ENCODE measurements around the gene KRTAP10-12.

KRTAP10-12 gene

DNA sequence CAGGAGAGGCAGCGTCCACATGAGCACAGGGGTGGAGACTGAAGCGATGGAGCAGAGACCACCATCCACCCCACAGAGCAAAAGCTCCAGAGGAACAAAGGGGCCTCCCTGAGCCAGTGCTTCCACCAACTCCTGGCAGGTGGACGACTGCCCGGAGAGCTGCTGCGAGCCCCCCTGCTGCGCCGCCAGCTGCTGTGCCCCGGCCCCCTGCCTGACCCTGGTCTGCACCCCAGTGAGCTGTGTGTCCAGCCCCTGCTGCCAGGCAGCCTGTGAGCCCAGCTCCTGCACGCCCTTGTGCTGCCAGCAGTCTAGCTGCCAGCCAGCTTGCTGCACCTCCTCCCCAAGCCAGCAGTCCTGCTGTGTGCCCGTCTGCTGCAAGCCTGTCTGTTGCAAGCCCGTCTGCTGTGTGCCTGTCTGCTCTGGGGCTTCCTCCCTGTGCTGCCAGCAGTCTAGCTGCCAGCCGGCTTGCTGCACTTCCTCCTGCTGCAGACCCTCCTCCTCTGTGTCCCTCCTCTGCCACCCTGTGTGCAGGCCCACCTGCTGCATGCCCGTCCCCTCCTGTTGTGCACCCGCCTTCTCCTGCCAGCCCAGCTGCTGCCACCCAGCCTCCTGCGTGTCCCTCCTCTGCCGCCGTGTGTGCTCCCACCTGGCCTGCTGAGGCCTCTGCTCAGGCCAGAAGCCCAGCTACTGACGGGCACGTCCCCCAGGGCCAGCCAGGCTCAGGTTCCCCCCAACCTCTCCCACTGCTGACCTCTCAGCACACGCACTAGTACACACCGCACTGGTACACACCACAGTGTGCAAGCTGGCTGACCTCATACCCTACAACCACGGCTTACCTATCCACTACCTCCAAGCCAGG is 5.4 kb downstream of the KRTAP10-12 start:
- Histone ChIP-seq H3K36me3 (ENCODE audit: control insufficient read depth, insufficient read depth, low read length, severe bottlenecking) (no peaks in the 10 kb centered on the region), H3K9me3 (ENCODE audit: control insufficient read depth, low read length) (no peaks in the 10 kb centered on the region), H3K4me3 (ENCODE audit: low read length) (no peak overlapping the region), H3K9ac (ENCODE audit: low read length) (no peak overlapping the region), H3K27me3 (replicated peaks; ENCODE audit: control insufficient read depth, insufficient read depth, low read length) (peaks cover 64% of the 10 kb centered on the region), H3K4me1 (ENCODE audit: control insufficient read depth, insufficient read depth, low read length) (no peaks in the 10 kb centered on the region)
- DNase-seq (ENCODE audit: low read depth) = no peak

DNA sequence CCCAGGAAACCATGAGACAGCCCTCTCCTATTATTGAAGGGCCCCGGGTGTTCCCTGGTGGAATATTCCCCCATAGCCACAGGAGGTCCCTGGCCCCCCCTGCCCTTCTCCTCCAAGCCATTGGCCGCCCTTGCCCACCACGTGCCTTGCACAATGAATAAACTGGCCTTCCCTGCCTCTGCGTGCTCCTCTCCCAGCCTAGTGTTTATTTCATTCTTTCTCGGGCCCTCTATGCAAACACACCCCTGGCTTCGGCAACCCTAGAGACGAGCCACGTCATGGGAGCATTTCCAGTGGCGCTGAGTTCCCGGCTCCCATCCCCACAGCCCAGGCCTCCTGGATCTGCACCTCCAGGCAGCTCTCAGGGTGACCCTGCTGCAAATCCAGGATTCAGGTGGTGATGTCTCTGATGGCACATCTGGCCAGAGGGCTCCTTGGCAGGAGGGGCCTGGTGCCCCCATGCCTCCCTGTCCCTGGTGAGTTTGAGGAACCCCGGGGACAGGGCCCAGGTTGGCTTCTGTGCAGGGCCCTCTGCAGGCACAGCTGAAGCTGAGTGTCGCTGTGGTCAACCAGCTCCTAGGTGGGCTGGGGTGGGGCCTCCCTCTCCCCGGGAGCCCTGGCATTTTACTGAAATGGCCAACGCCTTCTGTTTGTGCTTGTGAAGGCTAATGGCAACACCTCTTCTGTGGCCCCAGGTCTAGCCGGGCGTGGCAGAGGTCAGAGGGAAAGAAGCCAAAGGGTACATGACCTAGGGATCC is 6.2 kb downstream of the KRTAP10-12 start:
- no peak overlapping the region for H3K4me3 ChIP-seq (ENCODE audit: low read length)
- no peaks in the 10 kb centered on the region for H3K9me3 ChIP-seq (ENCODE audit: control insufficient read depth, low read length)
- H3K9ac ChIP-seq (ENCODE audit: low read length) = no peak overlapping the region
- DNase-seq (ENCODE audit: low read depth) = no peak
- no peaks in the 10 kb centered on the region for H3K36me3 ChIP-seq (ENCODE audit: control insufficient read depth, insufficient read depth, low read length, severe bottlenecking)
- H3K27me3 ChIP-seq (replicated peaks; ENCODE audit: control insufficient read depth, insufficient read depth, low read length) = peaks cover 70% of the 10 kb centered on the region
- H3K4me1 ChIP-seq (ENCODE audit: control insufficient read depth, insufficient read depth, low read length) = no peaks in the 10 kb centered on the region

DNA sequence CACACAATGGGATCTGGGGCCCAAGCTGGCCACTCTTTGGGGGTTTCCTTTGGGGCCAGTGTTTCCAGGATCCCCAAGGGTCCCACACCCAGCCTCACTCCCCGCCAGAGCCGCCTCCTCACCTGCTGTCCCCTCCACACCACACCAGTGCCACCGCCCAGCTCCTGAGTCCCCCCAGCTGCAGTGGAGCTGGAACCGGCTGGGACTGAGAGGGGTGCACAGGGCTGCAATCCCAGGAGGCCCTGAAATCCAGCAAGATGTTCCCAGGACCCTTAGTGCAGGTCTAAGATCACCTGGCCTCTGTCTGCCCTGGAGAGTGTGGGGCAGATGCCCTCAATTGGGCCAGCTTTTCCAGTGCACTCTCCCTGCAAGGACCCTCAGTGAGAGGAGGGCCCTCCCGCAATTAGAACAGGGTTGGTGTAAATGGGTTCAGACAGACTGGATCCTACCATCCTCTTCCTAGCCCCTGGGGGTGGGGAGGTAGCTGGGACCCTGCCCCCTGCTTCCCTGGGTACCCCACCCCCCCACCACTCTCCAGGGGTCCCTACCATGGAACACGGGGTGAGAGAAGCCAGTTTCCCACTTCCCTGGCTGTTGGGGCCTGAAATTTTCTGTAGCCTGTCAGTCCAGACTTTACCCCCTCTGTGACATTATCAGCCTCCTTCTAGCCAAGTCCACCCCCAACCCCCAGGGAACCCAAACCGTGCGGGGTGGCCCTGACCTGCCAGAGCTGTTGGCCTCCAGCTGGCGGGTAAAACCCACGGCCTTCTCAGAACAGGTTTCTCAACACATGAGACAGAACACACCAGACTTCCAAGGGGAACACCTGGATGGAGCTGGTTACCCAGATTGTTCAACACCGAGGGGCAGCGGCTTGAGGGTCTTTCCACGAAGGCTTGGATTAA is 7.0 kb downstream of the KRTAP10-12 start:
- H3K36me3 ChIP-seq (ENCODE audit: control insufficient read depth, insufficient read depth, low read length, severe bottlenecking) = no peaks in the 10 kb centered on the region
- peaks cover 77% of the 10 kb centered on the region for H3K27me3 ChIP-seq (replicated peaks; ENCODE audit: control insufficient read depth, insufficient read depth, low read length)
- DNase-seq (ENCODE audit: low read depth) = no peak

DNA sequence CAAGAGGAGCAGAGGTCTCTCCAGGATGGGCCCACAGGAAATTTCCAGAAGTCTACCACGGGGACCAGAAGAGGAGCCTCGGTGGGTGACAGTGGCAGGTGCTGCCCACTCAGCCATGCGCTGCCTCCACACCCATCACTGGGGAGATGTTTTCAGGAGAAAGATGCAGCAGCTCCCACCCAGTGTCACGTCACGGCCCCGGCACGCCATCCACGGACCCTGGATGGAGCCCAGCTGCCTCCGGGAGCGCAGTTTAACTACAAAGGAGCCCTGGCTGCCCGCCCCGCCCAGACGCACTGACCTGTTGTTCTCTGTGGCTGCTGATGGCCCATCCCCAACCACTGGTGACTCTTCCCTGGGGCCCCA is 7.6 kb downstream of the KRTAP10-12 start:
- no peaks in the 10 kb centered on the region for H3K9me3 ChIP-seq (ENCODE audit: control insufficient read depth, low read length)
- no peaks in the 10 kb centered on the region for H3K36me3 ChIP-seq (ENCODE audit: control insufficient read depth, insufficient read depth, low read length, severe bottlenecking)
- H3K4me3 ChIP-seq (ENCODE audit: low read length) = no peak overlapping the region
- H3K9ac ChIP-seq (ENCODE audit: low read length) = no peak overlapping the region
- peaks cover 78% of the 10 kb centered on the region for H3K27me3 ChIP-seq (replicated peaks; ENCODE audit: control insufficient read depth, insufficient read depth, low read length)
- no peaks in the 10 kb centered on the region for H3K4me1 ChIP-seq (ENCODE audit: control insufficient read depth, insufficient read depth, low read length)
- DNase-seq (ENCODE audit: low read depth) = no peak

More for the DNA sequence above, 7.0 kb downstream of the KRTAP10-12 start:
- Histone ChIP-seq H3K4me3 (ENCODE audit: low read length) (no peak overlapping the region), H3K4me1 (ENCODE audit: control insufficient read depth, insufficient read depth, low read length) (no peaks in the 10 kb centered on the region), H3K9me3 (ENCODE audit: control insufficient read depth, low read length) (no peaks in the 10 kb centered on the region), H3K9ac (ENCODE audit: low read length) (no peak overlapping the region)

DNA sequence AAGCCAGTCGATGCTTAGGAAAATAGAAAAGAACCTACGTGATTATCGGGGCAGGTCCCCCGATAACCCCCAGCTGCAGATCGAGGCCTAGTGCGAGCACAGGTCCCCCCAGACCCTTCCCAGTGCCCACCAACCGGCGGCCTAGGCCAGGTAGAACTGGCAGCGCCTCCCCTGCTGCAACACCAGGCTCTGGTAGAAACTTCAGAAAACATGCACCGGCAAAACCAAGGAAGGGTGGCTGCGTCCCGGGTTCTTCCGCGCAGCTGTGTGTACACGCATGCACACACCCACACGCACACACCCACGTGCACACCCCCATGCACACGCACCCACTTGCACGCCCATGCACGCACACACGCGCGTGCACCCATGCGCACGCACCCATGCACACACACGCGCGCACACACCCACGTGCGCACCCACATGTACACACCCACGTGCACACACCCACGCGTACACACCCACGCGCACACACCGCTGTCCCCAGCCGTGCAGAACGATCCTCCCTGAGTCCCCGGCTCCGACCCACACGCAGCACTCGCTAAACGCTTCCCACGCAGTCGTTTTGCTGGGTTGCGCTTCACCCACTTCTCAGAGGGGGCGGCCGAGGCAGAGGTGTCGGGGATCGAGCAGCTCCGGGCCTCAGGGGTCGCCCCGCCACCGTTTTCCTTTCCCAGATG is 9.2 kb downstream of the KRTAP10-12 start:
- Histone ChIP-seq H3K9ac (ENCODE audit: low read length) (no peak overlapping the region), H3K4me3 (ENCODE audit: low read length) (no peak overlapping the region), H3K27me3 (replicated peaks; ENCODE audit: control insufficient read depth, insufficient read depth, low read length) (peaks cover 75% of the 10 kb centered on the region), H3K9me3 (ENCODE audit: control insufficient read depth, low read length) (no peaks in the 10 kb centered on the region), H3K4me1 (ENCODE audit: control insufficient read depth, insufficient read depth, low read length) (no peaks in the 10 kb centered on the region), H3K36me3 (ENCODE audit: control insufficient read depth, insufficient read depth, low read length, severe bottlenecking) (no peaks in the 10 kb centered on the region)
- no peak for DNase-seq (ENCODE audit: low read depth)

DNA sequence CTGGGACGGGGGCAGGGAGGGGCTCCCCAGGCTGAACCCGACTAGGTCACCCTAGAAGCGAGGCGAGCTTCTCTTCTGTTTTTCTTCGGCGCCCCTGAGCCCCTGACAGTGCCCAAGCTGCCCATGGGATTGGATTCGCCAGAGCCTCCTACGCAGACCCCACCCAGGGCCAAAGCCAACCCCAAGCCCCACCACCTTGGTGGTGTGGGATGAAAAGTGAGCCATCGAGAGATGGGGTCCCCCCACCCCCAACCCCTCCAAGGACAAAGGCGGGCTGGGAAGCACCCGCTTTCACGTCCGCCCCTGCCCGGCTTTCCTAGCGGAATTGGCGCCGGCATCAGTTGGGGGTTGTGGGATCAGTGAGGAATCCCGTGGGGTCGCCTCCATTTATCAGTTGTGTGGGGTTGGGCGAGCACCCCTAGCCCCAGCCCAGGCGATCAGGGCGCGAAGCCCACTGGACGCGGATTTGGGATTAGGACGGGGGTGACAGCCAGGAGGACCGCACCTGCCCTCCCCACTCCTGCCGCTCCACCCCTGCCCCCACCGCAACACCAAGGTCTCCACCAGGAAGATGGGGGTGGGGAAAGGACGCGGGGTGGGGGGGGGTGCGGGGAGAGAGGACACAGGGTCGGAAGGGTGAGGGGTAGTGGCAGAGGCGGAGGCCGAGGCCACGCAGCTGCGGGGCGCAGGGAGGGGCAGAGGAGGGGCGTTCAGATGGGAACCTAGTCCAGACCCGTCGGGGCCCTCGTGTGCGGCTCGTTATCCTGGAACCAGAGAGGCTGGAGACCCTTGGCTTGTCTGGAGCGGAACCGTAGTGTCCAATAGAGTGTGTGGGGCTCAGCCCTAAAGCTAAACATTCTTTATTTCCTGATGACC is 10.0 kb downstream of the KRTAP10-12 start:
- H3K9ac ChIP-seq (ENCODE audit: low read length) = no peak overlapping the region
- H3K36me3 ChIP-seq (ENCODE audit: control insufficient read depth, insufficient read depth, low read length, severe bottlenecking) = no peaks in the 10 kb centered on the region
- H3K4me1 ChIP-seq (ENCODE audit: control insufficient read depth, insufficient read depth, low read length) = no peaks in the 10 kb centered on the region
- no peaks in the 10 kb centered on the region for H3K9me3 ChIP-seq (ENCODE audit: control insufficient read depth, low read length)
- H3K4me3 ChIP-seq (ENCODE audit: low read length) = no peak overlapping the region
- DNase-seq (ENCODE audit: low read depth) = no peak
- peaks cover 75% of the 10 kb centered on the region for H3K27me3 ChIP-seq (replicated peaks; ENCODE audit: control insufficient read depth, insufficient read depth, low read length)

DNA sequence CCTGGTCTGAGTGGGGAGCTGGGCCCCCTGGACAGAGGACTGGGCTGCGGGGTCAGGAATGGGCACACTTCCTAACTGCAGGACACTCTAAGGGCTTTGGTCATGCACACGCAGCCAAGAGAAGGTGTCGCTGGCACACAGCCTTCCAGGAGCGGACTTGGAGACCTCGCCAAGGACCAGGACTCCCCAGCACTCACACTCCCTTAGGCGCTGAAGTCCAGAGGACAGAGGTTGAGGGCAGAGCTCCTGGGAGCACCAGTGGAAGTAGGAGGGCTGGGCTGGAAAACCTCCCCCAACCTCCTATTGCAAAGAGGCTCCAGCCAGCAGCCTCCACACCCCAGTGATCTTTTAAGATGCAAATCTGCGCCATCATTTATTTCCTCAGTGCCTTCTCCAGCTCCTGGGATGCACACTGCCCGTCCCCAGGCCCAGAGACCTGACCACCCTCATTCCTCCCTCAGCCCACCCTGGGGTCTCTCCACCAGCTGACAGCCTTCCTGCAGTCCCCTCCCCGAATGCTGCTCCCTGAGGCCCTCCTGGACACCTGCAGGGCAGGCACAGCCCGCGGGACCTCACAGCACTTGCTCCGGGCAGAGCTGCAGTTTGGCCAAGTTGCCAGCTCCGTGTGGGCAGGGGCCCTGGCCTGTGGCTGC is 11.4 kb downstream of the KRTAP10-12 start:
- no peaks in the 10 kb centered on the region for H3K36me3 ChIP-seq (ENCODE audit: control insufficient read depth, insufficient read depth, low read length, severe bottlenecking)
- H3K4me1 ChIP-seq (ENCODE audit: control insufficient read depth, insufficient read depth, low read length) = no peaks in the 10 kb centered on the region
- H3K27me3 ChIP-seq (replicated peaks; ENCODE audit: control insufficient read depth, insufficient read depth, low read length) = peaks cover 75% of the 10 kb centered on the region
- H3K9ac ChIP-seq (ENCODE audit: low read length) = no peak overlapping the region
- no peak for DNase-seq (ENCODE audit: low read depth)
- H3K9me3 ChIP-seq (ENCODE audit: control insufficient read depth, low read length) = no peaks in the 10 kb centered on the region
- H3K4me3 ChIP-seq (ENCODE audit: low read length) = no peak overlapping the region

DNA sequence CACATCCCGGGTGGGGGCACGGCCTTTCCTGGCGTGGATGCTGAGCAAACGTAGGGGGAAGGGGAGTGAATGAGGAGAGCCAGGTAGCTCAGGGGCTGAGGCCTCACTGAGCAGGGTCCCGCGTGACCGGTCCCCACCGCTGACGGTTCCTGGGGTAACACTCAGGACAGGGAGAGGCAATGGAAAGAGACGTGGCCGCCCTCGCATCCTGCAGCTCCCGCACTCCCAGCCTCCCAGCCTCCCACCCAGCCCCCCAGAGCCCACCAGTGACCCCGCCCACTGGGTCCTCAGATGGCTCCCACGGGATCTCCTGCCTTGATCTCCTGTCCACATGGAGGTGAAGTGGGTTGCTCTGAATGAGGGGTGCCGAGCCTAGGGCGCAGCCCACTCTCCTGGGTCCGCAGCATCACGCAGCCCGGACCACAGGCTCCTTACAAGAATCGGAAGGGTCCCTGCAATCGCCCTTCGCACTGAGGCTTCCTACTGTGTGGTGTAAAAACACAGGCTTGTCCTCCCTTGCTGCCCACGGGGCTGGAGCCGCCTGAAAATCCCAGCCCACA is 12.0 kb downstream of the KRTAP10-12 start:
- no peak for DNase-seq (ENCODE audit: low read depth)
- H3K27me3 ChIP-seq (replicated peaks; ENCODE audit: control insufficient read depth, insufficient read depth, low read length) = peaks cover 75% of the 10 kb centered on the region

DNA sequence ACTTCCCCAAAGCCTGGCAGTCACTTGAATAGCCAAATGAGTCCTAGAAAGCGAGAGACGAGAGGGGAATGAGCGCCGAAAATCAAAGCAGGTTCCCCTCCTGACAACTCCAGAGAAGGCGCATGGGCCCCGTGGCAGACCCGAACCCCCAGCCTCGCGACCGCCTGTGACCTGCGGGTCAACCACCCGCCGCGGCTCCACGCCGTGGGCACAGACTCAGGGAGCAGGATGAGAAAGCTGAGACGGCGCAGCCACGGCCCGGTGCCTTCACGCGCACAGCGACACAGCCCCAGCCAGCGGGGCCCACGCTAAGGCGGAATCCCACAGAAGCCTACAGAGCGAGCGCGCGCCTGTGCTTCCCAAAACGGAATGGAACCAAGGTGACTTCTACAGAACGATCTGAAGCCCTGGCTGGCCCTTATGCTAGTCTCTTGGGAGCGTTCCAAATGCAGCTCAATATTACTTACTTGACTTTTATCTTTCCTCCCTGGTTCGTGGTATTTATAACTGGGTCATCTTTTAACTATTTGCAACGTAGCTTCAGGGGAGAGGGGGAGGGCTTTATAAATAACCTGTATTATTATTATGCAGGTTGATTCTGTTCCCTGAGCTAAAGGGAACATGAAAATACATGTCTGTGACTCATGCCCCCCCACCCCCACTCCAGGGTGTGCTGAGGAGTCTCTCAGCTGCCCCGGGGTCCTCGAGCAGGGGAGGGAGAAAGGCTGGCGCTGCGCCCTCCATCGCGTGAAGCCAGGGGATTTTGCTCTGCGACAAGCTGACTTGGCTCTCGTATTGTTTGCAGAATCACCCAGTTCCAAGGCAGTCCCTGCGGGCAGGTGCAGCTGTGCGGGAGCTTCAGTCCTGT is 12.7 kb downstream of the KRTAP10-12 start:
- no peaks in the 10 kb centered on the region for H3K4me1 ChIP-seq (ENCODE audit: control insufficient read depth, insufficient read depth, low read length)
- no peak overlapping the region for H3K4me3 ChIP-seq (ENCODE audit: low read length)
- H3K36me3 ChIP-seq (ENCODE audit: control insufficient read depth, insufficient read depth, low read length, severe bottlenecking) = no peaks in the 10 kb centered on the region
- peak; percentile 7 for DNase-seq (ENCODE audit: low read depth)
- no peaks in the 10 kb centered on the region for H3K9me3 ChIP-seq (ENCODE audit: control insufficient read depth, low read length)
- H3K27me3 ChIP-seq (replicated peaks; ENCODE audit: control insufficient read depth, insufficient read depth, low read length) = peaks cover 72% of the 10 kb centered on the region
- no peak overlapping the region for H3K9ac ChIP-seq (ENCODE audit: low read length)

More for the DNA sequence above, 12.0 kb downstream of the KRTAP10-12 start:
- Histone ChIP-seq H3K4me3 (ENCODE audit: low read length) (no peak overlapping the region), H3K36me3 (ENCODE audit: control insufficient read depth, insufficient read depth, low read length, severe bottlenecking) (no peaks in the 10 kb centered on the region), H3K9me3 (ENCODE audit: control insufficient read depth, low read length) (no peaks in the 10 kb centered on the region), H3K4me1 (ENCODE audit: control insufficient read depth, insufficient read depth, low read length) (no peaks in the 10 kb centered on the region), H3K9ac (ENCODE audit: low read length) (no peak overlapping the region)
